Frontal cortex (tissue), 4 donors: Measurements from ENCODE around the gene FAM240A. TPM values are rescaled to one million over a fixed set of nuclear protein-coding genes. Genes with fewer than 3 reads are reported as not detected.
"Not testable (repeated sequence)": the region's sequence is repeated elsewhere in the genome, so short reads cannot be mapped to it uniquely, and the experiment has no call there.

ENCODE experiments used
- DNase-seq, 2 donors: peaks; one replicate each; pipeline ENCODE4 v3.0.0; 2012; ENCODE audit warnings: low spot score in 2 of 2
- FAIRE-seq: peaks from 2 replicates; lab custom pipeline; 2012; peaks lifted over from hg19 to GRCh38; lab: Jason Lieb, UNC
- total RNA-seq: library from RNA; depleted of rRNA; stranded (reverse); fragments of >200 nt; gene quantifications from one replicate; pipeline ENCODE4 v1.2.3, GENCODE V29; 2014
- donor health status: control.
- donor health status: control.
- donor health status: control.

The FAM240A gene
- total RNA-seq = not detected

DNA sequence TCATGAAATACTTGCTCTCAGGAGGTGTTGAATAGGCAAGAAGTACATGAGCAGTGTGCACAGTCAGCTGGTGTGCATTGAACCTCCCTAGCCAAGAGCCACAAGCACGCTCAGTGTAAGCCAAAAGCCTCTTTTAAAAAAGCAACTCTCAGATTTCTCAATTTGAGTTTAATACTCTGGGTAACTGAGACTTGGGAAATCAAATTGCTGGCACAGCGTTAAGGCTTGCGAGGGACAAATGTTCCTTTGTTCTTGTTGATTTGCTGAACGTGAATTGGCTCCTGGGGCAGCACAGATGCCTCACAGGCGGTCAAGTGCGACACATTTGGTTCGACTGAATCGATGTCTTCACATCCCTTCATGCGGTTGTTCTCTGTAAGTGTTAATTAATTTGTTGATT lies at the start of gene FAM240A:
Gene FAM240A, plus strand, starts transcription at position 202 of the 400 bp plus-strand sequence. Its CDS starts 159 bp downstream, at position 361.
- DNase-seq (peak in 1 of 2 donors; percentile 7), FAIRE-seq (no peak)

DNA sequence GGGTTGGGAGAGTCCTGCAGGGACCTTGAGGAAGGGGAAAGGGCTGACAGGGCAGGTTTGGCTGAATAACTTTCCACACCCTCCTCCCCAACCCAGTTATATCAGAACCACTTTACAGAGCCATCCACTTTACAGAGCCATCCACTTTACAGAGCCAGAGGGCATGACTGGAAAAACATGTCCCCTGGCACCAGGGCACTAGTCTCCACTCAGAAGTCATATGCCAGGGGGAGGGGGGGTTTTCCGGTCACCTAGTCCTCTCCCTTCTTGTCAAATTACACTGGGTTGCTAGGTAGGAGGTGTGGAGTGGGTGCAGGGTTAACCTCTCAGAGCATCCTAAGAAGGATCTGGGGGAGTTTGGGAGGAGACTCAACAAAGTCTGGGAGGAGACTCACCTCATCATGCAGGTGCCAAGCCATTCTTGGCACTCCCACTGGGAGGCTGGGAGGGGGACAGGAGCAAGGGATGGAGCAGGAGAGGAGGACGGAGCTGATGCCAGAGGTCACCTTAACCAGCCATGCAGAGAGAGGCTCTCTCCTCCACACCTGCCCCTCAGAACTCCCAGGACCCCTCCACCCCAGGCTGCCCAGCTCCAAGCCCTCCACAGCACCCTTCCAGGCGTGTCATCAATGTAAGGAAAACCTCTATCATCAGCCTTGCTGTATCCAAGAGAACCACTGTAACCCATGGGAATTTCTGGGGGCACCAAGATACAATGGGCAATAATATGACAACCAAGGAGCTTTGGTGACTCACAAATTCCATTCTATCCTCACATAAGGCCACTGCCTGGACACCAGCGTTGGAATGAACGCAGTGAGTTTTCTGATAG lies 47.9 kb upstream of the FAM240A start:
- FAIRE-seq = no peak
- no peak for DNase-seq

DNA sequence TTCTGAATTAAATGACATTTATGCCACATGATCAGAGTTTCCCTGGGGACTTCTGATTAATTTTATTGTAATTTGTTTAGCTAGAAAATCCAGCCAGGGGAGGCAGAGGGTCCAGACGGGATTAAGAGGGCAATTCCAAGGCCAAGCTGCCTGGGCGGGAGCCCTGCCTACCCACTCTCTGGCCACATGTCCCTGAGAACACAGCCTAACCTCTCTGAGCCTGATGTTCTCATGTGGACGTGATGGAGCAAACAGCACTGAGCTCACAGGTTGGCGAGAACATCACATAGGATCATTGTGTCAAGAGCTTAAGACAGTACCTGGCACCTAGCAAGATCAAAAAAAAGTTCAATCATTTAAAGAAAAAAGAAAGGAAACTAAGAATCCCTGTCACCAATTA lies 47.2 kb upstream of the FAM240A start:
- DNase-seq = no peak
- FAIRE-seq = no peak

DNA sequence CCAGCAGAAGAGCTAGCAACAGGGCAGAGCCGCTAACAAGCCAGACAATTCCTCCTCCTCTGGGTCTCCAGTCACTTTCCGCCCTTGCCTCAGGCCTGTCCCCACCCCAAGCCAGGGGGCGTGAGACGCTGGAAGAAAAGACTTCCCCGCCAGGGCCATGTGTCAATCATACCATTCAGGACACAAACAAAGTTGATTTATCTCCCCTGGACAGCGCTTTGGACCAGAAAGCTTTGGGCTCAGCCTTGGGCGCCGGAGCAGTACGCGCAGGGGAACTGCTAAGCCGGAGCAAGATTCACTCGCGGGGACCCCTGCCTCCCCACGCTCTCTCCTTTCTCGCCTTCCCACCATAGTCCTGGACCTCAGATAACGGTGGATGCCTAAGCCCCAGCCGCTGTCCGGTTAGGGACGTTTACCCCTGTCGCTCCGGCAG lies 46.7 kb upstream of the FAM240A start:
- DNase-seq (no peak), FAIRE-seq (no peak)

DNA sequence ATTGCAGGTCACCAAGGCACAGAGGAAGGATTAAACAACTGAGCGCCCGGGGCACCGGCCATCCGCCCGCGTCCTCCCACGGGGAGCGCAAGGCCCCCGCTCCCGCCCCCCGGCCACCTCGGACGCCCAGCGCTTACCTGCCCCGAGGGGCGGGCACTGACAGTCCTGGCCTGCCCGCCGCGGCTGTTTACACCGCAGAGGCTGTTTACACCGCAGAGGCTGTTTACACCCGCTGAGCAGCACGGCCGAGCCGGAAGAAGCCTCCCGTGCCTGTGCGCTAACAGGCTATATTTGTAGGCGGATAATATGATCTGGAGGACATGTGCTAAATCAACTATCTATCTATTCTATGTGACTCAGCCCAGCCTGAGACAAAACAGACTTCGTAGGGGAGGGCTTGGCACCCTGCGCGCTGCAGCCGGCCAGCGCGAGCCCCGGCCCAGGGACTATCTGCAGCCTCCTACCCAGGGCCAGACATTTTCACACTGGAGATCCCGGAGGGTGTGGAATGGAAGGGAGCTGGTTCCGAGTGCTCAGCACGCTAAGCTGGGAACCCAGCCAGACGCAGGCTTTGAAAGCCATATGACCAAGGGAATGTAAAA lies 46.2 kb upstream of the FAM240A start, which contains the start of gene LRRC2:
Gene LRRC2, minus strand, starts transcription at position 263 of the 602 bp plus-strand sequence. CDS start 14,711 bp downstream, outside the sequence.
- FAIRE-seq (no peak), DNase-seq (peak in 1 of 2 donors; percentile 38)

DNA sequence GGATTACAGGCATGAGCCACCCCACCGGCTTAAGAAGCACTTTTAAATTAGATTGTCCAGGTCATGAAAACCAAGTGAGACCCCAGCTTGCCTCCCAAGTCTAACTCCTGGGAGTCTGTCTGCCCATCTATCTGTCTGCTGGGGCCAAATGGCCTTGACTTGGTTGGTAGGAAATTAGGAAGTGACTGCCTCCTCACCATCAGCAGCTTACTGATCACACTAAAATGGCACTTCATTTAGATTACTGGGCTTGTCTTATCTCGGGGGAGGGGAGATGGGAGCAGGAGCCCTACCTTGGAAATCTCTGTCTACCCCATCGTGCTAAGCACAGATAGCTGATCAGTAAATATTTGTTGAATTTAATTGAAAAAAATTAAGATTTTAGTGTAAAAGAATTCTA lies 40.6 kb upstream of the FAM240A start:
- FAIRE-seq (no peak), DNase-seq (no peak)

DNA sequence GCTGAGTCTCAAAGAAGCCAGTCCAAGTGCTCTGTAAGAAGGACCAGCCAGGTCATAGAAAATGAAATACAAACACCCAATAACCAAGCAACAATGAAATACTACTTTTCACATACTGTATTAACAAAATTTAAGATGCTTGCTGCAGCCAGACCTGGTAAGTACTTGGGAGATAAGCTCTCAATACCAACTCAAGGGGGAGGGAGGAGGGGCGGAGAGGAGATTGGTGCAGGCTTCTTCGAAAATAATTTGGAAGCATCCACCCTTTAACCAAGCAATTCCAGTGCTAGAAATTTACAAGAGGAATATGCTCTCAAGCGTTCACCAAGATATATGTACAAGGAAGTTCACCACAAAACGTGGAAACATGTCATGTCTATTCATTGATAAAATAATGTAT lies 38.6 kb upstream of the FAM240A start:
- DNase-seq (no peak), FAIRE-seq (no peak)

DNA sequence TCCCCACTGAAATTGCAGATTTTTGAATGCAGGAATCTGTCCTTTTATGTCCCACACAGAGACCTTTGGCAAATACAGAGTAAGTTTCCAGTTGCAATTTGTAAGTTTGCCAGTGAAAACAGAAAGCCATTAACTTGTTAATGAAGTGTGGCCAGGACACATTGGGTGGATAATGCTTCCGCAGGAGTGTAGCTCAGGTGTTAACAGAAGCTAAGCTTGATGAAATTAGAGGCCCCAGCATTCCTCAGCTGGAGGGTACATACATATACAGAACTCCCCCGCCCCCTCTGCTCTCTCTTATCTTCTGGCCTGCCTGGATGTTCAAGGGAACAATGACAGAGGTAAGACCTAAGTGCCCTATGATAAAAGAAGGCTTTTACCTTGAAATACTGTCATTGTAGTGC lies 38.1 kb upstream of the FAM240A start:
- FAIRE-seq (no peak), DNase-seq (no peak)

DNA sequence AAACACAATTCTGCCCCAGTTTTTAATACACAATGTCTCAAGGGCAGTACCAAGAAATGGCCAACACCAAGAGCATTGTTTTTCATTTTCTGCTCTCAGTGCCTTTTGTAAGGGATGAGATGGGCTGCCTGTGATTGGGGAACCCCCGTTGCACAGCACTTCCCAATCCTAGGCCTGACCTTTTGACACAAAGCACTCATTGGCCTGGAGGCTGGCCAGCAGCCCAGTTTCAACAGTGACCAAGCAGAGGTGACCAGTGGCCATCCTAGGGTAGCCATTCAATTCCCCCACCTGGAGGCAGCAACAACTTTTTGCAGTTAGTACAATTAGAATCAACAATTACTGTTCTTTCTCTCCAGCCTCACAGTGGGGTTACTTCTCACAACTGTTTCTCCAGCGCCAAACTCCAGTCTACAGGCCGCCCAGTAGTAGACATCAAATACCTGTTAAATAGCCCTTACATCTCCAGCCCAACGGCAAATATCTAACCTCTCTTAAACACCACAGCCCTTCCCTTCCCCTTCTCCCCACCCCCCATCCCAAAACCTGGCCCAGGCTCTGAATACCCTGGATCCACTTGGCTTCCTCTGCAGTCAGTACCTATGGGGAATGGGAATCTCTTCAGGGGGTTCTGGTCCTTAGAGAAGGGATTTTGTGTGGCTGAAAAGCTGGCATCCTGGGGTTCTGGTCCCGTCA lies 37.3 kb upstream of the FAM240A start:
- DNase-seq (no peak), FAIRE-seq (no peak)

DNA sequence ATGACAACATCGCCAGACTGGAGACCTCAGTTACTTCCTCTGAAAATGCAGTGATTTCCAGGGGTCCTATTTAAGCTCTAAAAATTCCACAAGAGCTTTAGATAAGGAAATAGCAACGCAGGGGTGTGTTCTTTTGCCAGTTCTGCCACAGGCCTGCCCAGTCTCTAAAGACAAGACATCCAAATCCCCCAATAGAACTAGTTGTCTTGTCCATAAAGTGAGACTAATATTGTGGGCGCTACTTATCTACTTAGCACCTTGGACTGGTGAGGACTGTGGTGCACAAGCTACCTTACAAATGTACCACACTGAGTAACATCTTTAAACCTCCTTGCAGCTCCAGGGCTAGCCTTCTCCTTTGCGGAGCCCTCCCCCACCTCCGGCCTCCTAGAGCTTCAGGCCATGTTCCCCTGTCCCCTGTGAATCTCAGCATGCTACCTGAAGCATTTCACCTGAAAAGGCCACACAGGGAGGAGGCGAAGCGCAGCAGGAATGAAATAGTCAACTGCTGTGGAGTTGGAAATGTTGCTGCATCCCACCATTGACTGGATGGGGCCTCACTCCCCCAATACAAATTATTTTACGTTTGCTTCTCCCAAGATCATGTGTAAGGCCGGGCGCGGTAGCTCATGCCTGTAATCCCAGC lies 36.6 kb upstream of the FAM240A start:
- no peak for FAIRE-seq
- no peak for DNase-seq

DNA sequence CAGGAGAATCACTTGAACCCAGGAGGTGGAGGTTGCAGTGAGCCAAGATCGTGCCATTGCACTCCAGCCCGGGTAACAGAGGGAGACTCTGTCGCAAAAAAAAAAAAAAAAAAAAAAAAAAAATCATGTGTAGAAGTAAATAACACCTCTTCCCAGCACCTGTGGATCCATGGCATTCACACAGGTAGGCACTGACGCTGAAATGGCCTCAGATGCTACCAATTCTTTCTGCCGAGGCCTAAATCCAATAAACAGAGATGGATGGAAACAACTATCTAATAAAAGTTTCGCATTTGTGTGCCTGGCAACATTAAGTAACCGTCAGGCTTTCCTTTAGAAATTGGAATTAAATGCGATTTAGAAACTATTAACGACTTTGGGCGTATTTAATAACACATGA lies 35.9 kb upstream of the FAM240A start:
- no peak for DNase-seq
- no peak for FAIRE-seq

DNA sequence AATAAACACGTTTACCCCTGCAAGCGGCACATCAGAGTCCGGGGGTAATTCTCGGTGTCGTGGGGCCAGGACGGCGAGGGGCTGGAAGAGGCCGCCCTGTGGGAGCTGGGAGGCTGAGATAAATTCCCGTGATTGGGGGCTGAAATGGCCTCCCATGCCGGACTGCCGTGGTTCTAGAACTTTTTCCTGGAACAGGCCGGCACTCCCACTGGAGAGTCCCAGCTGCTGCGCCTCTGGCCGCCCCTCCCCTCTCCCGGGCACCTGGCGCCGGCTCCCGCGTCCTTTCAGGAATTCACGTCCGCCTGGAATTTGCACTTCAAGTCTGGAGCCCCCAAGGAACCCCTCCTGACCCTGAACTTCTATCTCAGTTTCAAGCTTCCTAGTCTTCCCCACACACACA lies 35.4 kb upstream of the FAM240A start:
- DNase-seq (no peak), FAIRE-seq (no peak)

DNA sequence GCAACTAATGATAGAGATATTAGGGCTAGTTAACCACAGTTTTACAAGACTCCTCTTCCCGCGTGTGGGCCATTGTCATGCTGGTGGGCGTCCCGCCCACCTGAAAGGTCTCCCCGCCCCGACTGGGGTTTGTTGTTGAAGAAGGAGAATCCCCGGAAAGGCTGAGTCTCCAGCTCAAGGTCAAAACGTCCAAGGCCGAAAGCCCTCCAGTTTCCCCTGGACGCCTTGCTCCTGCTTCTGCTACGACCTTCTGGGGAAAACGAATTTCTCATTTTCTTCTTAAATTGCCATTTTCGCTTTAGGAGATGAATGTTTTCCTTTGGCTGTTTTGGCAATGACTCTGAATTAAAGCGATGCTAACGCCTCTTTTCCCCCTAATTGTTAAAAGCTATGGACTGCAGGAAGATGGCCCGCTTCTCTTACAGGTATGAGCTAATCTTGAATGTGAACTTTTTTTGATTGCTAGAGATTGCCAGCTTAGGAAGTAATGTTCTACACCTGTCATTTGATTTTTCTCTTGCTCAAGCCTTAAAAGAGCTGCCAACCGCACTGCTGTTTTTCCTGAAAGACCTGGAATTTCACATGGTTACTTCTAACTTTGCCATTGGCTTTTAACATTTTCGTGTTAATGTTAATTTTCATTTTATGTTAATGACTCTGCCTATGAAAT lies 34.6 kb upstream of the FAM240A start:
- FAIRE-seq, DNase-seq: not testable (repeated sequence)

DNA sequence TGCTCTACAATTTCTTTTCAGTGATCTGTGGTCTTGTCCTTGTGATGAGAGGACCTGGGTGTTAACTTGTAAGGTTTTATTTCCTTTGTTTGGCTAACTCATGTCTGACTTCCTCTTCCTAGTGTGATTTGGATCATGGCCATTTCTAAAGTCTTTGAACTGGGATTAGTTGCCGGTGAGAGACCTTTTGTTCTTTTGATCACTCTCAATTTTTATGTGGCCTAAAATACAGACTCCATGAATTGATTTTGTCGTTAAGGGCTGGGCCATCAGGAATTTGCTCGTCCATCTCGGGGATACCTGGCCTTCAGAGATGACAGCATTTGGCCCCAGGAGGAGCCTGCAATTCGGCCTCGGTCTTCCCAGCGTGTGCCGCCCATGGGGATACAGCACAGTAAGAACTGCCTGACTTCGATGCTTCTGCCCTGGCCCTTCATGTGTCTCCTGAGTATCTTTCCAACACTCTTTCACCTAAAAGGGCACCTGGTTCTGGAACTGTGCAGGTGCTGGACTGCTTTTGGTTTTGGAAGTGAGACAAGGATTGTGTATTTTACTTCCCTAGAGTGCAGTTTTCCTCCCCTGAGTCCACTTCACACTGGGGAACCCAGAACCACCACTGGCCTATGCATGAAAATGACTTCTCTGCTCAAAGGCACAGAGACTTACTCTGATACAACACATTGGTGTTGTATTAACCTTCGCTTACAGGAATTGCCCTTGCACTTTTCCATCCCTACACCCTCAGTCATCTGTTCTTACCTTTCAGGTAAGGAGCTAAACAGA lies 33.2 kb upstream of the FAM240A start:
- no peak for FAIRE-seq
- no peak for DNase-seq

DNA sequence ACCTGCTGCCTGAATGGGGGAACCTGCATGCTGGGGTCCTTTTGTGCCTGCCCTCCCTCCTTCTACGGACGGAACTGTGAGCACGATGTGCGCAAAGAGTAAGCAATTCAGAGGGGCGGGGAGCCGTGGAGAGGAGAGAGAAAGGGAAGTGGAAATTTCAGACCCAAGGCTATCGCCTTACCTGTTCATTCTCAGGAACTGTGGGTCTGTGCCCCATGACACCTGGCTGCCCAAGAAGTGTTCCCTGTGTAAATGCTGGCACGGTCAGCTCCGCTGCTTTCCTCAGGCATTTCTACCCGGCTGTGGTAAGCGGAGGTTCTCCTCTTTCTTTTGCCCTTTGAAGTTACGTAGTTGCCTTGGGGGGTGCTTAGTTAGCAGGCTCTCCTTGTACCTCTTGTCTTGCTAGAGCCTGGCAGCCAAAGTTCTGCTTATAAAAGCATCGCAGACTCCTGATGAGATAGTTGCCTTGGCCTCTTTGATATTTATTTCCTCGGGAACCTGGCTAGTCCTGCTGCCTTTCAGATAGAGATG lies 32.5 kb upstream of the FAM240A start:
- DNase-seq (no peak), FAIRE-seq (no peak)

DNA sequence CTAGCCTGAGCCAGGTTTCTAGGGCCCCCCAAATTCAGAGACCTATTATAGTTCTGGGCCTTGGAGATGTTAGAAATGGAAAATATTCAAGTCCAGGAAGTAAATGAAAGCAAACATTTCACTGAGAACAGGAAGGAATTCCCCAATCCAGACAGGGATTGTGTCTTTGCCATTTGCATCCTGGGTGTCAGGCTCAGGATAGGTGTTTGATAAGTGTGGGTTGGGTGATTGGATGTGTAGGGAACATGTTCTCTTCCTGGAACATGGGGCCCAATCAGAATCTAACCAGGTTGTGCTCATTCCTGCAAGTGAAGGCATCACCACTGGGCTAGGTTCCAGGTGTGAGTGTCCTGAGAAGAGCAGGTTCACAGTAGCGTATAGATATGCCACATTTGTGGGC lies 31.6 kb upstream of the FAM240A start:
- FAIRE-seq (no peak), DNase-seq (no peak)

DNA sequence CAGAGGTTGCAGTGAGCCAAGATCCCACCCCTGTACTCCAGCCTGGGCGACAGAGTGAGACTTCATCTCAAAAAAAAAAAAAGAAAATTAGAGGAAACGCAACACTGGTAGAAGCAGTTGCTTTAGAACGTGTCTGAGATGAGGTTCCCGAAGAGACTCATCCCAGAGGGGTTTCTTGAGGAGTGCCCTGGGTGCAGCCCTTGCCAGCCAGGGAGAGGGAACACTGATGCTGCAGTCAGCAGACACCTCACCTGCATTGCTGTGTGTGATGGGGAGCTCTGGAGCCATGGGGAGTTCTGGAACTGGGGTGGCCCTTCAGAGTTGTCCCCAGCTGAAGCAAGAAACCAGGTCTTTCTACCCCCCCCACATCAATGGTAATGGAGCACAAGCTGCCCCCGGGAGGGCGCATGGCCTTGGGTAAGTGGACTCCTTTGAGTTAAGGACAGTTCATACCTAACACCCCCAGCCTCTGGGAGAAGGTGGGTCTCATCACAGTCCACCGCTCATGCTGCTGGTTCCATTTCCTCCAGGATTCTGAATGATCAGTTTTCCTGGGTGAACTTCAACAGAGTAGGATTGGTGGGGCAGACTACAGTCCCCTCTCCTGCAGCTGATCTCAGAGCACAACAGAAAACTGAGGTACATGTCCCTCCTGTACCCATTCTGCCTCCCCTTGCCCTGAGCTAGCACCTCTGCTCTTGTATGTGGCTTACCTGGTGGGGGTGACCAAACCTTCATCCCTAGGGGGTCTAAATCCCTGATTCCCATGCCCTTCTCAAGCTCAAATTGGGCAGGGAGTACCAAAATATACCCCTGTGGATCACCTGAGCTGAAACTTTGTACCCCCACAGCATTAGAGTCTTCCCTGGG lies 27.5 kb upstream of the FAM240A start:
- FAIRE-seq (no peak), DNase-seq (no peak)
